GM18867 (cell line): ENCODE measurements around the gene PCSK4.
A peak's percentile ranks its signal among the peaks of the same experiment; 100 is the strongest.
"Not testable (repeated sequence)": the region's sequence is repeated elsewhere in the genome, so short reads cannot be mapped to it uniquely, and the experiment has no call there.

Experiments
- ATAC-seq: cut with Tn5 transposase; IDR thresholded peaks from one replicate; pipeline ENCODE4 v1.9.1; 2021; ENCODE audit warnings: mild to moderate bottlenecking, moderate library complexity; ENCODE audit not compliant: unreplicated experiment

The PCSK4 gene

GRCh38 chr19:1490311-1491113 lies at the start of gene PCSK4:
Gene PCSK4 (minus strand): TSS chr19:1490350. CDS start chr19:1490346, 4 bp downstream.
- peak; percentile 81 for ATAC-seq

- ATAC-seq = not testable (repeated sequence)
Measured at GRCh38 chr19:1539749-1540148, 49.6 kb upstream of the PCSK4 start.

- no peak for ATAC-seq
Measured at GRCh38 chr19:1538978-1539377, 48.8 kb upstream of the PCSK4 start.

GRCh38 chr19:1535699-1536098 lies 45.5 kb upstream of the PCSK4 start:
- not testable (repeated sequence) for ATAC-seq

GRCh38 chr19:1534972-1535371 lies 44.8 kb upstream of the PCSK4 start:
- no peak for ATAC-seq

DNA sequence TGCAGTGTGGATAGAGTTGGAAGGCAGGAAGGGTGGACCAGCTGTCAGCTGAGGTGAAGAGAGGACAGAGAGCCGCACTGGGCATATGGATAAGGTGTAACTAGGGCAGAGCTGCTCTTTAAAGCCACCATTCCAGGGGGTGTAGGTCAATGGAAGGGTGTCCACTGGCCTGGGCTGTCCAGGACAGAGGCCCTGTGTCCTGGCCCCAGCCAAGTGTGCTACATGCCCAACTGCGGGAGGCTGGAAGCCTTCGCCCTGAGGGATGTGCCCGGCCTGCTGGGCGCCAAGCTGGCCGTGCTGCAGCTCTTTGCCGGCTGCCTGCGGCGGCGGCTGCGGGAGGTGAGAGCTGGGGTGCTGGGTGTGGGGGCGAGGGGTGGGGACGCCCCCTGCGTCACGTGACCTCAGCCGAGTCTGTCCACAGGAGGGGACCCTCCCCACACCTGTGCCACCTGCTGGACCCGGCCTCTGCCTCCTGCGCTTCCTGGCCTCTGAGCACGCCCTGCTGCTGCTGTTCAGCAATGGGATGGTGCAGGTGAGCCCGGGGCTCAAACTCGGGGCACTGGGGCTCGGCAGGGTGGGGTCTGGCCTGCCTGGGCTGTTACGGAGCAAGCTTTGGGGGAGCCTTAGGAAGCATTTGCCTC lies 43.5 kb upstream of the PCSK4 start:
- ATAC-seq = no peak

- ATAC-seq = no peak
Measured at GRCh38 chr19:1532003-1532402, 41.9 kb upstream of the PCSK4 start.

DNA sequence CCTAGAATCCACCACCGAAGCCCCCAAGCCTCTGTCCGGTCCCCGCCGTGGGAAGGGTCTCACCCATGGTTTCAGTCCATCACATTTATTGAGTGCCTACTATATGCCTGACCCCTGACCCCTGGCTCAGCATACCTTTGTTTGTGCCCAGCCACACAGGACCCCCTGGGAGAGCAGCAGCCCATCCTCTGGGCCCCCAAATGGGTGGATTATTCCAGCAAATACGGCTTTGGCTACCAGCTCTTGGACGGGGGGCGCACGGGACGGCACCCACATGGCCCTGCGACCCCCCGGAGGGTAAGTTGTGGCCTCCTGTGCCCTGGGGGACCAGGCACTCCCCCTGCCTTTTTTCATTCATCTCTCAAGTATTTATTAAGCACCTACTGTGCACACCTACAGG lies 41.4 kb upstream of the PCSK4 start:
- ATAC-seq = no peak

DNA sequence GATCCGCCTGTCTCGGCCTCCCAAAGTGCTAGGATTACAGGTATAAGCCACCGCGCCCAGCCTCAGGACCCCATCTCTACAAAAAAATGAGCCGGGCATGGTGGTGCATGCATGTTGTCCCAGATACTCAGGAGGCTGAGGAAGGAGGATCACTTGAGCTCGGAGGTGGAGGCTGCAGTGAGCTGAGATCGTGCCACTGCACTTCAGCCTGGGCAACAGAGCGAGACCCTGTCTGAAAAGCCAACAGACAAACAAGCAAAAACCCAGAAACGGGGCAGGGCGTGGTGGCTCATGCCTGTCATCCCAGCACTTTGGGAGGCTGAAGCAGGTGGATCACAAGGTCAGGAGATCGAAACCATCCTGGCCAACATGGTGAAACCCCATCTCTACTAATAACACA lies 40.7 kb upstream of the PCSK4 start:
- ATAC-seq = not testable (repeated sequence)

GRCh38 chr19:1529430-1529816 lies 39.3 kb upstream of the PCSK4 start:
- ATAC-seq = no peak

DNA sequence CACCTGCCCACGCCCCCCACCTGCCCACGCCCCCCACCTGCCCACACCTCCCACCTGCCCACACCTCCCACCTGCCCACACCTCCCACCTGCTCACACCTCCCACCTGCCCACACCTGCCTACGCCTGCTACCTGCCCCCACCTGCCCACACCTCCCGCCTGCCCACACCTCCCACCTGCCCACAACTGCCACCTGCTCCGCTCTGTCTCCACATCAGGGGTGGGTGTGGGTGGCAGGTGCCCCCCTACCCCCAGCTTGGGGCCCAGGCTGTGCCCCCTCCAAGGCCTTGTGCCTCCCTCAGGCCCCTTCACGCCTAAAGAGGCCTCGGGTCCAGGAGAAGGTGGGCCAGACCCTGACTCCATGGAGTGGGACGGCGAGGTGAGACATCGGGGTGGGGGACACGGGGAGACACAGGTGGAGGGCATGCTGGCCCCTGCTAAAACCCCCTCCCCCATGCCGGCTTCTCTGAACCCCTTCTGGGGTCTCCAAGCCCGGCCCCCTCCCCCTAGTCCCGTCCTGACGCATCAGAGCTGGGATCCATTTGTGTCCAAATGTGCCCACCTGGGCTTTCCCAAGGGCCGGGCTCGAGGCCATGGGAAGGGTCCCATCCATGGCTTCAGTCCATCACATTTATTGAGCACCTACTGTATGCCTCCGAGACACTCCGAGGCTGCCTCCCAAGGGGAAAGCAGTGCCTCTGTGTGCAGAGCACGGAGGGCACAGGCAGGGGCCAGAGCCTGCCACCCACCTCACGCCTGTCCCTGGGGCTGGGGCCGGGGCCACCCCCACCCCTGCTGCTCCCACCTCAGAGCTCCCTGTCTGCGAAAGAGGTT lies 38.7 kb upstream of the PCSK4 start:
- no peak for ATAC-seq

- no peak for ATAC-seq
Measured at GRCh38 chr19:1527650-1528309, 37.6 kb upstream of the PCSK4 start.

GRCh38 chr19:1526979-1527649 lies 37.0 kb upstream of the PCSK4 start:
- no peak for ATAC-seq

DNA sequence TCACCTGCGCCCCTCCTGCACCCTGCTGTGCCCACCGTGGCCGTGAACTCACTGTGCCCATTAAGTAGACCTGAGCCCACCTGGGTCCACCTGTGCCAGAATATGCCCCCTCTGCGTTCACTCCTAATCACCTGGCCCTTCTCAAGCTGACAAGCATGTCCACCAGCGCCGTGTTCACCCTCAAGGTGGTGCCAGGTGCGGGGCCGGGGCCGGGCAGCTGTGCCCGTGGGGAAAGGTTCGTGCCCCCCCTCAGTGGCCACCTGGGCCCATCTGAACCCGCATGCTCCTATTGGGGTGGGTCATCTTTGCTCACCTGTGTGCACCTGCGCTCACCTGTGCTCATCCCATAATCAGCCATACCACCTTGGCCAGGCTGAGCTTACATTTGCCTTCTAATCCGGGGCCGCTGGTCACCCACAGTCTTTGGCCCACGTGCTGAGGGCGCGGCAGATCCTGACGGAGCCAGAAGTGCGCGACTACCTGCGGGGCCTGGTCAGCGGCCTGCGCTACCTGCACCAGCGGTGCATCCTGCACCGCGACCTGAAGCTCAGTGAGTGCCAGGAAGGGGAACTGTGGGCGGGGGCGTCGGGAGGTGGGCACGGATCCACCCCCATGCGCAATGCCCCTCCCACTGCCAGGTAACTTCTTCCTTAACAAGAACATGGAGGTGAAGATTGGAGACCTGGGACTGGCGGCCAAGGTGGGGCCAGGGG lies 36.1 kb upstream of the PCSK4 start:
- ATAC-seq = no peak

GRCh38 chr19:1525343-1525742 lies 35.2 kb upstream of the PCSK4 start:
- no peak for ATAC-seq

GRCh38 chr19:1524972-1525325 lies 34.8 kb upstream of the PCSK4 start:
- no peak for ATAC-seq

DNA sequence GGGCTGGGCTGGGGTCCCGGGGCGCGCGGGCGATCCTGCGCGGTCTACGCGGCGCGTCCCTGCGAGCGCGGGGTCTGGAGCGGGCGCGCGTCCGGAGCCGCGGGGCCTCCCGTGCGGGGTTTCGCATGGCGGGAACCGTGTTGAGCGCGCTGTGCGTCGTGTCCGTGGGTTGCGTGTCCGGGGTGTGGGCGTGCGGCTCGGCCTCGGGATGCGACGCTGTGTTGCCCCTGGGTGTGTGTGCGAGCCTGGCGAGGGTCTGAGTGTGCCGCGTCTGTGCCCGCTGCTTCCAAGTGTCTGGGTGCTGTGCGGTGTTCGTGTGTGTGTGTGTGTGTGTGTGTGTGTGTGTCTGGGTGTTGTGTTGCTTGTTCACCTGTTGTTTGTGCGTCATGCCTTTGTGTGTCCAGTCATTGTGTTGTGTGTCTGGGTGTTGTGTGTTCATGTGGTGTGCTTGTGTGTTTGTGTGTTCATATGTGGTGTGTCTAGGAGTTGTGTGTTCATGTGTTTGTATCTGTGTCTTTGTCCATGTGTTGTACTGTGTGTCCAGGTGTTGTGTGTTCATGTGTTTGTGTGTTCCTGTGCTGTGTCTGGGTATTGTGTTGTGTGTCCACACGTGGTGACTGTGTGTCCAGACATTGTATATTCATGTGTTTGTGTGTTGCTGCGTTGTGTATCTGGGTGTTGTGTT lies 34.3 kb upstream of the PCSK4 start:
- no peak for ATAC-seq

GRCh38 chr19:1523412-1524286 lies 33.5 kb upstream of the PCSK4 start, which contains the start of gene PLK5:
Gene PLK5 (plus strand): TSS chr19:1524077. CDS start chr19:1526997, 2,920 bp downstream.
- ATAC-seq = no peak
